Nephron (organoid): ENCODE results near the gene SLC13A3.

Experiments
- H3K27ac Mint-ChIP-seq, 3 experiments: 2 replicates each; pipeline ENCODE4 v1.8.0; 2020; ENCODE audit warnings: mixed read lengths in 3 of 3, mild to moderate bottlenecking in 2 of 3, moderate library complexity in 1 of 3
- H3K27me3 Mint-ChIP-seq: 2 replicates; pipeline ENCODE4 v1.8.0; 2021; ENCODE audit warnings: low read depth, mild to moderate bottlenecking, moderate library complexity, mixed read lengths
- H3K36me3 Mint-ChIP-seq: 2 replicates; pipeline ENCODE4 v1.8.0; 2020; ENCODE audit warnings: low read depth, mixed read lengths
- H3K4me1 Mint-ChIP-seq: 2 replicates; pipeline ENCODE4 v1.8.0; 2020; ENCODE audit warnings: mixed read lengths
- H3K4me3 Mint-ChIP-seq, 3 experiments: 2 replicates each; pipeline ENCODE4 v1.8.0; 2020; ENCODE audit warnings: mild to moderate bottlenecking in 3 of 3, mixed read lengths in 3 of 3, moderate library complexity in 2 of 3
- H3K9me3 Mint-ChIP-seq: 2 replicates; pipeline ENCODE4 v1.8.0; 2020; ENCODE audit warnings: mixed read lengths
- TF ChIP-seq, protein P1 (sequence below), 3 experiments: fragments of 200-600 bp; sonication (generic); IDR thresholded peaks; one replicate each; pipeline ENCODE4 v1.5.0; 2021; ENCODE audit warnings: antibody characterized with exemption in 3 of 3; ENCODE audit not compliant: unreplicated experiment in 3 of 3

Gene SLC13A3

DNA sequence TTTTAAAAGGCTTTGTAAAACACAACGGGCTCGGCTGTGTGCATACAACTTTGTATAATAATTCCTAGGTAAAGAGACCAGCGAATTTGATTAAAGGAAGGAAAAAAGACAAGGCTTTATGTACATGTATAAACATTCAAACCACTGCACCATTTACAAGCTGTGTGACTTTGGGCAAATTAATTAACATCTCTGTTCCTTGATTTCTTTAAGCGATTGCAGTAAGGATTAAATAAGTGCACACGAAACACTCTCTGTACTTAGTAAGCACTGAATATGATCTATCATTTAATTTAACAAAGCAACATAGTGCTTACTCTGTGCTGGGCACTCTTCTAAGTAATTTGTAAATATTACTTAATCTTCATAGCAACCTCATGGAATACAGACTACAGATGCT is 81.3 kb downstream of the SLC13A3 start:
- no peak overlapping the region for H3K4me3 Mint-ChIP-seq
- peak overlapping the region in 1 of 3 experiments; percentile 21 for H3K27ac Mint-ChIP-seq
- peaks cover 32% of the 10 kb centered on the region for H3K4me1 Mint-ChIP-seq
- TF ChIP-seq, protein P1, sequence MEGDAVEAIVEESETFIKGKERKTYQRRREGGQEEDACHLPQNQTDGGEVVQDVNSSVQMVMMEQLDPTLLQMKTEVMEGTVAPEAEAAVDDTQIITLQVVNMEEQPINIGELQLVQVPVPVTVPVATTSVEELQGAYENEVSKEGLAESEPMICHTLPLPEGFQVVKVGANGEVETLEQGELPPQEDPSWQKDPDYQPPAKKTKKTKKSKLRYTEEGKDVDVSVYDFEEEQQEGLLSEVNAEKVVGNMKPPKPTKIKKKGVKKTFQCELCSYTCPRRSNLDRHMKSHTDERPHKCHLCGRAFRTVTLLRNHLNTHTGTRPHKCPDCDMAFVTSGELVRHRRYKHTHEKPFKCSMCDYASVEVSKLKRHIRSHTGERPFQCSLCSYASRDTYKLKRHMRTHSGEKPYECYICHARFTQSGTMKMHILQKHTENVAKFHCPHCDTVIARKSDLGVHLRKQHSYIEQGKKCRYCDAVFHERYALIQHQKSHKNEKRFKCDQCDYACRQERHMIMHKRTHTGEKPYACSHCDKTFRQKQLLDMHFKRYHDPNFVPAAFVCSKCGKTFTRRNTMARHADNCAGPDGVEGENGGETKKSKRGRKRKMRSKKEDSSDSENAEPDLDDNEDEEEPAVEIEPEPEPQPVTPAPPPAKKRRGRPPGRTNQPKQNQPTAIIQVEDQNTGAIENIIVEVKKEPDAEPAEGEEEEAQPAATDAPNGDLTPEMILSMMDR (IDR thresholded peaks at IDR 0.05; ENCODE audit: unreplicated experiment in 3 of 3): no peak
- no peaks in the 10 kb centered on the region for H3K27me3 Mint-ChIP-seq
- no peaks in the 10 kb centered on the region for H3K9me3 Mint-ChIP-seq
- no peaks in the 10 kb centered on the region for H3K36me3 Mint-ChIP-seq

DNA sequence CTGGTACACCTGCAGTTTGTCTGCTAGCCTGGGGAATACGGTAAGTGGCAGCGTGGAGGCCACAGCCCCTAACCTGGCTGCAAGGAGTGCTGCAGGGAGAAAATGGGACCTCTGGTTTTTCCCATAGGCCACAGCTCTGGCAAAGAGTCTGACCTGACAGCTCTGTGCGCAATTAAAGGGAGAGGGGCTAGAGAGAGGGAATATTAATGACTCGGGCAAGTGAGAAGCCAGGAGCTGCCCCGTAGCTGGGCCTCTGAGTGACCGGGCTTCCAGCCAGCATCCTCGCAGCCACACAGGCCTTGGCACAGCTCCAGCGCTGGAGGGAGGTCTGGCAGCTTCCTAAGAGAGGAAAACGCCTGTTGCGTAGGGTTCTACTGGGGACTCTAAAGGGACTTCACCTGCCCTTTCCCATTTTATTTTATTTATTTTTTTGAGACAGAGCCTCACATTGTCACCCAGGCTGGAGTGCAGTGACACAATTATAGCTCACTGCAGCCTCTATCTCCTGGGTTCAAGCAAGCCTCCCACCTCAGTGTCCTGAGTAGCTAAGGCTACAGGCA is 82.6 kb downstream of the SLC13A3 start:
- no peaks in the 10 kb centered on the region for H3K36me3 Mint-ChIP-seq
- peaks cover 32% of the 10 kb centered on the region for H3K4me1 Mint-ChIP-seq
- TF ChIP-seq, protein P1 (IDR thresholded peaks at IDR 0.05; ENCODE audit: unreplicated experiment in 3 of 3): no peak
- H3K27ac Mint-ChIP-seq: peak overlapping the region; percentile 84 to 92 (median 85)
- peak overlapping the region; percentile 43 to 69 (median 59) for H3K4me3 Mint-ChIP-seq
- no peaks in the 10 kb centered on the region for H3K9me3 Mint-ChIP-seq
- H3K27me3 Mint-ChIP-seq: no peaks in the 10 kb centered on the region

DNA sequence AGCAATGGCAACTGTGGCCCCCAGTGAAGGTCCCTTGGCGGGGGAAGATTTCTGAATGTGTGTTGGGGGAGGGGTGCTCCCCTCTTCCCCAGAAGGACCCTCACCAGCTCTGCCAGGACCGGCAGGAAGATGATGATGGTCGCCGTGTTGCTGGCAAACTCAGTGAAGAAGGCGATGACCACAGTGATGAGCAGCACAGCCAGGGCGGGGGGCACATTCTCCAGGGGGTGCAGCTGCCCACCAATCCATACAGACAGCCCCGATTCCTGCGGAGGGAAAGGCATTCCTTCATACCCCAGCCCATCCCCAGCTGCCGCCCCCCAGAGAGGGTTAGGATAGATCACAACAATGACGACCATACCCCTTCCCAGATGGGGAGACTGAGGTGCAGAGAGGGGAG is 85.1 kb downstream of the SLC13A3 start:
- no peaks in the 10 kb centered on the region for H3K9me3 Mint-ChIP-seq
- H3K27me3 Mint-ChIP-seq: no peaks in the 10 kb centered on the region
- TF ChIP-seq, protein P1 (IDR thresholded peaks at IDR 0.05; ENCODE audit: unreplicated experiment in 3 of 3): no peak
- peaks cover 22% of the 10 kb centered on the region for H3K4me1 Mint-ChIP-seq
- H3K36me3 Mint-ChIP-seq: no peaks in the 10 kb centered on the region
- H3K4me3 Mint-ChIP-seq: no peak overlapping the region
- no peak overlapping the region for H3K27ac Mint-ChIP-seq

DNA sequence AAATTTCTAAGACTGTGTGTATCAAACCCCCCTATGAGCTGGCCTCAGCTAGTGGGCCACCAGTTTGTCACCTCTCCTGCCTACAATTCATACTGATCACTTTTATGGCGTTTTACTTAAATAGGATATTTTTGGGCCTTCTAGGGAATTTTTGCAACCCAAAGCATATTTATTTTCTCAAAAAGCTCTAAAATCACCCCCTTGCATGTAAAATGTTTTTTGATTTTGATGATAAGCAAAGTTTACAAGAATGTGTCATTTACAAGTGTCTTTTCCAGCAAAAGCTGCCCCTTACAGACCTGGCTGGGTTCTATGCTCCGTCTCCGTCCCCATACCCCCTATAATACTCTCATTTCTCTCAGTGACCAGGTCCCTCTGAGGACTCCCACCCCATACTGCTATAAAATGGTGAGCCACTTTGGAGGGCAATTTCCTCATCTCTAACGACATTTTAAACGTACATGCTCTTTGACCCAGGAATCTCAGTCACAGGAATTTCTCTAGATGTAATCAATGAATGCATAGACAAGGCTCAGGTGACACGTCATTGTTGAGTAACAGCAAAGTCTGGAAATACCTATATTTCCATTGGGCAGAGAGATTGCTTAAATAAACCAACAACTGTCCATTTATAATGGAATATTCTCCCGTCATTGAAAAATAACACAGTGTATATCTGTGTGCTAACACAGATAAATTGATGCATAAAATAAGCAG is 86.9 kb downstream of the SLC13A3 start:
- TF ChIP-seq, protein P1 (IDR thresholded peaks at IDR 0.05; ENCODE audit: unreplicated experiment in 3 of 3): no peak
- H3K27ac Mint-ChIP-seq: no peak overlapping the region

DNA sequence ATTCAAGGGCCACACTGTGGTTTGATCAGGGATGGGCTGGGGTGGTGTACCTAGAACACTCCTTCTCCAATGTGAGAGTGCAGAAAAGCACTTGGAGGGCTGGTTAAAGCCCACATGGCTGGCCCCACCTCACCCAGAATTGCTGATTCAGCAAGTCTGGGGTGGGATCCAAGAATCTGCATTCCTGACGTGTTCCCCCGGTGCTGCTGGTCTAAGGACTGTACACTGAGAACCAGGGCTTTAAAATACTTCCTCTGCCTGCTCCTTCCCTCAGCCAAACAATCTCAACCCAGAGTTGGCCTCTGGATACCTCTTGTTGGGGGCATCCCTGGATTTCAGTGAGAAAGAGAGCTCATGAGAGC is 87.4 kb downstream of the SLC13A3 start:
- Mint-ChIP-seq H3K9me3 (no peaks in the 10 kb centered on the region), H3K4me1 (peaks cover 20% of the 10 kb centered on the region), H3K4me3 (no peak overlapping the region), H3K36me3 (no peaks in the 10 kb centered on the region), H3K27ac (no peak overlapping the region), H3K27me3 (no peaks in the 10 kb centered on the region)
- TF ChIP-seq, protein P1 (IDR thresholded peaks at IDR 0.05; ENCODE audit: unreplicated experiment in 3 of 3): no peak

More for the DNA sequence above, 86.9 kb downstream of the SLC13A3 start:
- H3K4me1 Mint-ChIP-seq: peaks cover 19% of the 10 kb centered on the region
- no peak overlapping the region for H3K4me3 Mint-ChIP-seq
- H3K9me3 Mint-ChIP-seq: no peaks in the 10 kb centered on the region
- H3K27me3 Mint-ChIP-seq: no peaks in the 10 kb centered on the region
- no peaks in the 10 kb centered on the region for H3K36me3 Mint-ChIP-seq
